H1 (cell line): ENCODE results near the gene ROPN1. TPM values are rescaled to one million over a fixed set of nuclear protein-coding genes. Genes with fewer than 3 reads are reported as not detected.

Experiments
- polyA plus RNA-seq, 7 experiments: library from polyadenylated mRNA; depleted of rRNA in 3 of 7; stranded (reverse) in 5 of 7; unstranded in 2 of 7; fragments of >200 nt in 5 of 7; fragments of 200-250 nt in 2 of 7; gene quantifications; 1 replicate in 5 of 7; 2 replicates in 1 of 7; 4 replicates in 1 of 7; pipeline versions ENCODE4 v1.2.1 to v1.2.3, GENCODE V29; 2011 to 2013; ENCODE audit warnings: missing spikeins in 2 of 7, mixed read lengths in 2 of 7
- total RNA-seq: library from RNA; stranded (reverse); fragmentation: NEBNext Ultra II Directional; extraction: Animal tissue kit (Norgen Biotek cat#: 25700); gene quantifications from 2 replicates; pipeline ENCODE4 v1.2.1, GENCODE V29; 2021

Gene ROPN1
- total and polyA plus RNA-seq, 2 of the 8 experiments (the other 6 are each of a cell fraction or from before 2014, with no cell fraction given), result 0.03 TPM; not detected in 1

Other genes with a start within 250 kb of the ROPN1 start
- 15.5 and 21.3 TPM in 2 replicates for gene MYLK, start 107.8 kb downstream of the ROPN1 start, total RNA-seq
- gene MYLK, start 107.8 kb downstream of the ROPN1 start, polyA plus RNA-seq (2011; rRNA removed), result 7.3 and 11.6 TPM in 2 replicates
- 53.6 and 55.2 TPM in 2 replicates for gene CCDC14, start 30.9 kb downstream of the ROPN1 start, total RNA-seq
- 66.9 and 95.7 TPM in 2 replicates for gene CCDC14, start 30.9 kb downstream of the ROPN1 start, polyA plus RNA-seq (2011; rRNA removed)
- gene KALRN, start 41.2 kb upstream of the ROPN1 start, total RNA-seq, result 7.0 and 8.5 TPM in 2 replicates
- 3.5 and 4.2 TPM in 2 replicates for gene KALRN, start 41.2 kb upstream of the ROPN1 start, polyA plus RNA-seq (2011; rRNA removed)